Measurements from ENCODE around the gene NSMCE1.

NSMCE1 gene

DNA sequence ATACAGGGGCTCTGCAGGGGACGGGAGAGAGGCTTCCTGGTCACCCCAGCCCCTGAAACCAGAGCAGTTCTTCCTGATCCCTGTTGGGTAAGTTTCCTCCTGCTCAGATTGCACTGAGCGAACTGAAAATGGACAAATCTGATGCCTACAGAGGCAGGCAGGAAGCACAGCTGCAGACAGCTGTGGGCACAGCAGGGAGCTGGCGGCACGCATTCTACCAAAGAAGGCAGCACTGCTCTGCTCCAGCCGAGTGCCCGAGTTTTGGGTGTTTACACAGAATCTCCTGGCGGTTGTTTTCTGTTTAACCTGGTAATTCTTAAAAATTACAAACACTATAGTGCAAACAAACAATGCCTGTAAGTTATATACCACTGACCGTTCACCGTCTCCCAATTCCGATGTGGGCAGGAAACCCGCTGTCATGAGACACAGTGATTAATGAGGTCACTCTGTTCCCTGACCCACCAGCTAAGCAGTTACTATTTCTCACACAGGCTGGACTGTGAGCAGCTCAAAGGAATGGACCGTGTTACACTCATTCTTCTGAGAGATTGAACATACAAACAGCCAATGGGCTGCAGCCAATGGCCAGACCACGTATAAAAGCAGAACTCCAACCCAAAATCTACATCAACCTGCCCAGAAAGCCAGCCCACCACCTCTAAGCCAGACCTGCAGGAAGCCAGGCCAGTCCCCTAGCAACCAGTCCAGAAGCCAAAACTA, 25.5 kb downstream of the NSMCE1 start:
- no peak for DNase-seq (ENCODE audit: low read depth)

DNA sequence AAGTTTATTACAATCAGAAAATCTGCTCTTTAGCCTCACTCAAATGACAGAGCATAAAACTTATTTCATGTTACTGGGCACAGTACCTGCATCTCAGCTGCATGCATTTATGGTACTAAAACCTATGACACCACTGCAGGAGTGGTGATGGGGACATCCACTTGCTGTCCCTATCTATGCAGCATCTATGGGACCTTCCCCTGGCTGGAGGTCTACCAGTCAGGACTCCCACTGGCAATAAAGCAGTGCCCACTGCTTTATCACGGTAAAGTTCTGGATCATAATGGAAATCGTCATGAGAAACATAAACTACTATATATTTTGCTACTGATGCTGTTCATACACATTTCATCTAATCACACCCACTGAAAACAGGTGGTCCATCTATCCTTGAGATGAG, 26.2 kb downstream of the NSMCE1 start:
- DNase-seq (ENCODE audit: low read depth), result no peak

DNA sequence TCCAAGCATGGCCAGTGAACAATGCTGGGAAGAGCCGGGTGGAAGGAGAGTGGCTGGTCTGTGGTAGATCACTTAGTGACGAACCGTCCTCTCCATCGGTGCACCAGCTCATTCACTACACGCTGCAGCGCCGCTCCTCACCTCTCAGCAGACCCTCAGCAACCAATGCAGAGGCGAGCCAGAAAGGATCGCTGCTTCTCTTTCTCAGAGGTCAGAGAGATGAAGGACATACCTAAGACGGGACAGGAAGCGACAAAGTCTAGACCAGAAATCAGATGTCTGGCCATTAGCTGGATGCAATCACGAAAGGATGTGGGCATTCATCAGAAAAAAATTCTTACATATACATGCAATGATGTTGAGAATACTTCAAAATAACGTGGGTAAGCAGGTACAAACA, 26.9 kb downstream of the NSMCE1 start:
- no peak for DNase-seq (ENCODE audit: low read depth)

DNA sequence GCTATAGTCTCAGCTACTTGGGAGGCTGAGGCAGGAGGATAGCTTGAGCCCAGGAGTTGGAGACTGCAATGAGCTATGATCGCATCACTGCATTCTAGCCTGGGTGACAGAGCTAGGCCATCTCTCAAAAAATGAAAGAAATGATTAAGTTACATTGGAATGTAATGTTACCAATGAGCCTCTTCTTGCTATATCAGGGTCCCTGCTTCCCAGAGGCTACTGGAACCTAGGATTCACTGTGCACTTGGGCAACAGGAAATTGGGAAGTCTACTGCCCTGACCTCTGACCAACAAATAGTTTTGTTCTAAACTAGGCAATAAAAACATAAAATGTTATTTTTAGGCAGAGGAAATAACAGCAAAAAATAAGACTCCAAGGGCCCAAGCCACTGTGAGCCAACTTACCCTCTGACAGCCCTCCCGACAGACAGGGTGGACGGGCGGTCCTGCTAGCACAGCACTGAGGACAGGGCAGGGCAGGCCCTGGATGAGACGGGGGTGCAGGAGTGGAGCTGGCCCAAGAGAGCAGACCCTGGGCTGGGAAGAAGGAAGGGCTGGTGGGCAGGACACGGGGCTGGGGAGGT, 27.5 kb downstream of the NSMCE1 start:
- DNase-seq (ENCODE audit: low read depth), result no peak

DNA sequence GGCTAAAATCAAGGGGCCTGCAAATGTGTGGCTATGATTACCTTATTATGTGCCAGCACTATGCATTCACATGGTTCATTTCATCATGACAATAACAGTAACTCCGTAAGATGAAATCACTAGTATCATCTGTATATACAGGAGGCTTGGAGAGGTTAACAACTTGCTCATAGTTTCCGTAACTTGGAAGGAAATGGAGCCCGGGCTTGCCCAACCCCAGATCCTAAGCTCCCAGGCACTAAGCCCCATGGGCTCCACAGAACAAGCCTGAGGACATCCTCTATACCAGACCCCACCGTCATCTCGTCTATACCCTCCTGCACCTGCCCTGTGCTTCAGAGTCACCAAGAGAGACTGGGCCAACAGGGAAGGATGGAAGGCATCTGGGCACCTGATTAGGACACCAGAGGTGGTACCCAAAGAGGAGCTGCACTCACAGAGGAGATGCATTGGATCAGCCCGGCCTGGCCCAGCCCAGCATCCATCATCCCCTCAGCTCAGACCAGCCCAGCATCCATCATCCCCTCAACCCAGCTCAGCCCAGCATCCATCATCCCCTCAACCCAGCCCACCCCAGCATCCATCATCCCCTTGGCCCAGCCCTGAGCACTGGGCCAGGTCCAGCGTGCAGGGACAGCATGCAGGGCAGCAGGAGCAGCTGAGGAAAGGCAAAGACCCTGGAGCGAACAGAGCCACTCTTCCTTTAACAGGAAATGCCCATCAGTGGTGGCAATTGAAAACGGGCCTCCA, 28.5 kb downstream of the NSMCE1 start:
- no peak for DNase-seq (ENCODE audit: low read depth)

DNA sequence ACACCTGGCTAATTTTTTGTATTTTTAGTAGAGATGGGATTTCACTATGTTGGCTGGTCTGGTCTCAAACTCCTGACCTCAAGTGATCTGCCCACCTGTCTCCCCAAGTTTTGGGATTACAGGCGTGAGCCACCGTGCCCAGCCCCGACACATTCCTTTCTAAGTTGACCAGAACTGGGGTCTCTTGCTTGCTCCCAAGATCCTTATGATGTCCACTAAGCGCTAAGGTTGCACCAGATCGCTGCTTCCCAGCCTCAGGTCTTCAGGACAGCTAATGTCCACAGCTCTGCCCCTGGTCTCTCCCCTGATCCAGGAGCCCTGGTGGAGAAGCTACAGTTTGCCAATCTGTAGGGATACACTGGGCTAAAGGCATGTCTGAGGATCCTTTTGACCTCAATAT, 29.5 kb downstream of the NSMCE1 start:
- DNase-seq (ENCODE audit: low read depth), result no peak

DNA sequence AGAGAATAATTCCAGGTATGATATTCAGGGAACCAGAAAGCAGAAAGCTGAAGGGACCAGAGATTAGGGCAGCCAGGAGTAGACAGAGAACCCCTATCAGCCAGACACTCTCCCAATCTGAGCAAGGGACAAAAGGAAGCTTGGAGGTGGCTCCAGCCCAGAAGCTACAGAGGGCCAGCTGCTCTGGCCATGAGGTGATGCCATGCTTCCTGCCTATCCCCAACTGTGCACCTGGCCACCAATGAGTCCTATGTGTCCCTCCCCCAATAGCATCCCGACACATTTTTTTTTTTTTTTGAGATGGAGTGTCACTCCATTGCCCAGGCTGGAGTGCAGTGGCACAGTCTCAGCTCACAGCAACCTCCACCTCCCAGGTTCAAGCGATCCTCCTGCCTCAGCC, 30.0 kb downstream of the NSMCE1 start:
- no peak for DNase-seq (ENCODE audit: low read depth)

DNA sequence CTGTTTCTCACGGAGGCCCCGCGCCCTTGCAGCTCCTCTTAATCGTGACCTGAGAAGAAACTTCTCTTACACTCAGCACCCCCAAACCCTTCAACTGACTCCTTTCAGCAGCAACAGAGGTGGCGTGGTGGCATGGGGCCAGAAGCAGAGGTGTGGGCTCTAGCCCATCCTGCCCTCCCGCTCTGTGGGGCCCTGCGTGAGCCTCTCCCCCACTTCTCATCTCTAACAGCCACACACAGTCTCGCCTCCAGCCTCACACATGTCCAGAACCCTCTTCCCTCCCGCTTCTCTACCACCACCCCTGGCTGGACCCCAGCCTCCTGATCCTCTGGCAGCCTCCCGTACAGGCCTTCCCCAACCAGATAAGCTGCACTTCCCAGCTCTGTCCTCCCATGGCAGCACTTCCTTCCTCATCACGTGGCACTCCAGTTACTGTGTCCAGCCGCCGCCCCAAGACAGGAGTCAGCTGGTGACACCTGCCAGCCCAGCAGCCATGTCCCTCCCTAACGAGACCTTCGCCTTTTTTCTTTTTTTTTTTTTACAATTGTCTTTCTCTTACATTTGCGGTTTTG, 30.5 kb downstream of the NSMCE1 start:
- DNase-seq (ENCODE audit: low read depth), result peak; percentile 51

DNA sequence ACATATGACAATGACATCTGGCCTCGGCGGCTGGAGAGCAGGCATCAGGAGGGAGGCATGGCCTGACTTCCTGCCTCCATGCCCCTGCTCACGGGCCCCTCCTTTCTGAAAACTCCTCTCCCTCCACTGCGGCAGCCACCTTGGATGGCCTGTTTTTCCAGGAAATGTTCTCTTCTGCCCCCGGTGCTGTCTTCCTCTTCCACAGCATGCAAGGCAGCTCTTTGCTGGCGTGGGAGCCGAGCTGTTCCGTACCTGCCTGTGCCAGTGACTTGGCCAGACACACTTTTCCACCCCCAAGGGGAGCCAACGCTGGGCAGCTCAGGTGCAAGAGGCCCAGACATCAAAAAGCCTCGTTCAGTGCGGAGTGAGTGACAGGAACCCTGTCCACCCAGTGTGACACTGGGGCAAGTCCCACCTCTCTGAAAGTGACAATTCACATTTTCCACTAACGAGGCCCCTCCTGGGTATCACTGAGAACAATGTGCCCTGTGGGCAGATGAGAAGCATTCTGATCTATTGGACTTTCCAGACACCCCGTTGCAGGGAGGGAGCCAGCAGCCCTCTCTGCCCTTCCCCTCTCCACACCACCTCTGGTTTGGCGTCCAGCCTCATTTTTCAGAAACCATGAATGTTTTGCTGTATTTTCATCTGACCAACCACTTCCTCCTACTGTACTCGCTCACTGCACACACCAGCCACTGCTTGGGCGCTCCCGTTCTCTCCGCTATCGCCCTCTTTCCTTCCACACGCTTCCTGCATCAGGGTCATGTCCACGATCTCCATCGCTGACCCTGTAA, 31.2 kb downstream of the NSMCE1 start:
- DNase-seq (ENCODE audit: low read depth), result peak; percentile 74

DNA sequence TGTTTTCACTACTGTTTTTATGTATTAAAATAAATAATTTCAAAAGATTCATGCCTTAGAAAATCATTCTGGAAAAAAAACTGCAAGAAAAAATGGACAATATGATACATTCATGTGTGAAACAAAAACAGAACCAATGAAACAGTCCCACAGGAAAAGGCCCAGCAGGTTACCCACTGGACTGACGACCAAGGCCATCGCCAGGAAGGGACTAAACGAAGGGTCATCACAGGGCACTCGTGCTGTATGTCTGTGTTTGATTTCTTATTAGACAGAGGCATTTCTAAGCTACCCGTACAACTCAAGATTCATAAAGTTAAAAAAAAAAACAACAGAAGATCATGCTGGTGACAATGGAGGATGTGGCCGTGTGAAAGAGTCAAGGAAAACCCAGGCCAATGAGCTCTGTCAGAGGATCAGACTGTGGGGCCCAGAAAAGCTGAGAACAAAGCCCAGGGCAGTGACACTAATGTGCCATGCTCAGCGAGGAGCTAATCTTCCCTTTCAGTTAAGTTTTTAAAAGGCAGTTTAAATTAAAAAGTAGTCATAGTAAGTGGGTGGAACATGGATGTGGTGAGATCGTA, 31.8 kb downstream of the NSMCE1 start:
- no peak for DNase-seq (ENCODE audit: low read depth)

DNA sequence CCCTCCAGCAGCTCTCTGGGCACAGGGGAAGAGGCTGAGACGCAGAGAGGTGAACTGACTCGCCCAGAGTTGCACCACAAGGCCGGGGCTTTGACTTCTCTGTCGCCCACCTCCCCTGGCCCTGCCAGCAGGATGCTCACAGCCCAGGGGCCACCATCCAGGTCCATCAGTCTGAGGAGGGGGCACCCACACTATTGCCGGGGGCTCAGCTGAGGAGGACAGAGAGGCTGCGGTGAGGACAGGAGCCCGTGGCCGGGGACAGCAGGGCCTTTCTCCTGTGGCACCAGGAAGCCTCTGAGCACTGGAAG, 32.7 kb downstream of the NSMCE1 start:
- peak; percentile 29 for DNase-seq (ENCODE audit: low read depth)

DNA sequence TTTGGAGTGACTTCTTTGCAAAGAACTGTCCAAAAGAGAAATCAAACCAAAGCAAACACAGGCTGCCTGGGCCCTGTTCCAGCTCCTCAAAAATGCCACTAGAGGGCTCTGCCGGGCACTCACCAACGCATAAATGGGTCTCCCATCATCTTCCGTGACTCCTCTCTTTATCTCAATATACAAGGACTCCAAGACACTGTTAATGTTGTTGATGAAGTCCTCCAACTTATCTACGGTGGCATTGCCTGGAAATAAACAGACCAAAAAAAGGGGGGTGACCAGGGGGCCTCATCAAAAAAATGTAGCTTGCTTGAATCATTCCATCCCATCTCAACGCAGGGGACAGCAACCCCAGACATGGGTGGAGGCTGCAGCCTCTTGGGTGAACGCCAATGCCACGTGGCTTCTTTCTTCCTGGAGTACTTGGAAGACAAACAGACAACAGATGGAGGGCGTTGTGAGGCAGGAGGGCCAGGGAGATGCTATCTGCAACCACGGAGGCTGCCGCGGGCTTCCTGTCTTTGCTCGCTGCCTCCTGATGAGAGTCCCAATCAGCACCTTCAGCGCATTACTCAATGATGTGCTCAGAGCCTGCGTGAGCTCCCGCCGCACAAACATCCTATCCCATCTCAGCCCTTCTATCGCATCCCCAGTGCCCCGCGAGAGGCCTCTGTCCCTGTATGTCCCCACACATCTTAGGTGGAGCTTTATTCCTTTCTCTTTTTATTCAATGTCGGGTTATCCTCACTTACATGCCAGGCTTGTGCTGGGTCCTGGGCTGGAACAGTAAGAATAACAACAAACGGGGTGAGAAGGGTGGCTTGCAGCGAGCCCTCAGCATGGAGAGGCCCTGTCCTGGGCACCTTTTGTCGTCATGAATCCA, 33.3 kb downstream of the NSMCE1 start:
- DNase-seq (ENCODE audit: low read depth), result peak; percentile 78

DNA sequence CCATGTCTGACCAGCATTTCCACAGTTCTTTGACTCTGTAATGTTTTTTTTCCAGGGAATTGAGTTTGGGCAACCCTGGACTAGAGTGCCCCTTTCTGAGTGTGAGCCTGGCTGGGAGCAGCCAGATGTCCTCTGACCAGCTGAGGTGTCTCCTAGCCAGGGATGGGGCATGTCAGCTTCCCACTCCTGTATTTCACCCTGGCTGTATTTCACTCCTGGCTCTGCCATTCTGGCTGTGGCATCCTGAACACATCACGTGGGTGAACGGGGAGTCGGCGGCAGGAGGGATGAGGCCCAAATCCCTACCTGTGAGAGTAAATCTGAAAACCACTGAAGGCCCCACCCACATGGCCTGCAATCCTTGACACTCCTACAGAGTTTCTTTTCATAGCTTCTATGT, 34.0 kb downstream of the NSMCE1 start:
- no peak for DNase-seq (ENCODE audit: low read depth)

DNA sequence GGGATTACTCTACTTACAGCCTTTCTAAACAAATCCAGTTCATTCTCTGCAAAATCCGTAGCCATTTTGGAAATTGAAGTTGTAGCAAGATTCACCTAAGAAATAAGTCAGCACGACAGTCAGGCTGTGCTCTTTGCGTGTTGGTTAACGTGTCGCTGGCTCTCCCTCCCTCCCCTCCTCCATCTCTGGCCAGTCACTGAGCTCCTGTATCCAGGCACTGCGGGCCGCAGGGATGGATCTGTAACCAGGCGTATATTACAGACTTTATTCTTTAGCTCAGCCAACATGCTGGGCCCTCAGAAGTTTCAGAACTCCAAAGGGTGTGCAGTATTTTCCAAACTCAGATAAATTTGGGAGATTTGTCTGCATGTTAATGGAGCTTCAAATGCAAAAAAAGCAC, 34.4 kb downstream of the NSMCE1 start:
- DNase-seq (ENCODE audit: low read depth), result no peak

DNA sequence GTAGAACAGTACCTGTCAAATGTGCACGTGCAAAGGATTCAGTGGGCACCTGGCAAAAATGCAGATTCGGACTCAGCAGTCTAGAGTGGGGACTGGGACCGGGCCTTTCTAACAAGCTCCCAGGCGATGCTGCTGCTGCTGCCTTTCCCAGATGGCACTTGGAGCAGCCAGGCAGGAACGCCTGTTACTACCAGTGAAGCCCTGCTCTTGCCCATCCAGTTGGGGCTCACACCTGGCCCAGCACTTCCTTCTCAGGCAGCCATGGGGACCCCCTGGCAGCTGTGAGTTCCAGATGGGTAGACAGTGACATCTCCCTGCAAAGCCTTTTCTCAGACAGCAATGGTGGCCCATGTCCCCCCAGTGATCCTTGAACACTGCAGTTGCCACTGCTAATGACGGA, 34.8 kb downstream of the NSMCE1 start:
- DNase-seq (ENCODE audit: low read depth), result no peak

DNA sequence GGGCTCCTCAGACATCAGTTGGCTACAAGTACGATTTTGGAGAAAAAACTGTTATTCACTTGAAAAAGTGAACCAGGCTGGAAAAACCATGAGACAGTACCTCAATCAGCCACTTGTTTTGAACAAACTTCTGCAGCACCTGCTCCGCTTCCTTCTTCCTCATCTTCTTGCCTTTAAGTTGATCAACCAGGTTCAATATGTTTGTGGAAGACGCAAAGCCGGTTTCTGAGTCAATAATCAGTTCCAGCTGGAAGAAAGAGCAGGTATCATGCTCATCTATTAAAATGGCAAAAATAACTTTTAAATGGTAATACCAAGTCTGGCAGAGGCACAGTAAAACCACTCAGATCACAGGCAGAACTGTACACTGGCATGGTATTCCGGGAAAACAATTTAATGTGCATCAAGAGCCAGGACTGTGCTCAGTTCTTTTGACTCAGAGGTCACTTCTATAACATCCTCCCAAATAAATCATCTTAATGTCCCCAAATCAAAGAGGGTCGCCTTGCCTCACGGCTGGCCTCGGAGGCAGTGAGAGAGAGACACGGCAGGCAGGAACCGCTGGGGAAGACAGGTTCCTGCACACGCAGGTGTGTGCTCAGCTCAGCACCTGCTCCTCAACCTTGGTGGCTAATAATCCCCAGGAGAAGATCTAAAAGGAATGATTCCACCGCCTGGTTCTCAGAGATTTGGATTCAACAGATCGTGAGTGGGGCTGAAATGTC, 35.5 kb downstream of the NSMCE1 start:
- DNase-seq (ENCODE audit: low read depth), result no peak

DNA sequence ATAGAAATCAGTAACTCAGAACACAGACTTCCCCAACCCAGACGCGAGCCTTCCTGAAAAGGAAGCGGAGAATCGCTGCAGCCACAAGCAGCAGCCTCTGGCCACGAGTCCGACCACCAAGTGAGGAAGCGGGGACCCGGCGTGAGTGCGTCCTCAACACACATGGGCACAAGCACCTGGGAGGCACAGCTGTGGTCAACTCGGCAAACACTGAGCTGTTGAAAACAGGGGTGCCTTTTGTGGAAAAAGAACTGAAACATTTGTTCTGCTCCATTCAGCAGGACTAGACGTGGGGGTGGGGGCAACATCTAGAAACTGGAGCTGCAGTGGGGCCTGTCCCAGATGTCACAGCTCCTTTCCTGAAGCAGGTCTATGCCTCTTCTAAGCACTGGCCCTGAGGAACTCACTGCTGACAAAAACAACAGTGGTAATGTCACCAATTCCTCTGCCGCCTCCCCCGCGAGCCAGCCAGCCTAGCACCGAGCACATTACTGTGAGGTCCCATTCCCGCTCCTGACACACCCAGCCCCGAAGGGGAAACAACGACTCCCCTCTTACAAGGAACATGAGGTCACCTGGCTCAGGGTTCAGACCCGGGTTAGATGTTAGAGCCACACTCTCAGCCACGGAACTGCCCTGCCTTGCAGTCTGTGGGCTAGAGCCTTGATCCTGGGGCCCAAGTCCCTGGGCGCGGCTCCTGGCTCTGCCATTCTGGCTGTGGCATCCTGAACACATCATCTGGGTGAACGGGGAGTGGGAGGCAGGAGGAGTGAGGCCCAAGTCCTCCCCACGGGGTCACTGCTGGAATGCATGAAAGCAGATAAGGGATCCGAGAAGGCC, 36.3 kb downstream of the NSMCE1 start:
- DNase-seq (ENCODE audit: low read depth), result peak; percentile 46

DNA sequence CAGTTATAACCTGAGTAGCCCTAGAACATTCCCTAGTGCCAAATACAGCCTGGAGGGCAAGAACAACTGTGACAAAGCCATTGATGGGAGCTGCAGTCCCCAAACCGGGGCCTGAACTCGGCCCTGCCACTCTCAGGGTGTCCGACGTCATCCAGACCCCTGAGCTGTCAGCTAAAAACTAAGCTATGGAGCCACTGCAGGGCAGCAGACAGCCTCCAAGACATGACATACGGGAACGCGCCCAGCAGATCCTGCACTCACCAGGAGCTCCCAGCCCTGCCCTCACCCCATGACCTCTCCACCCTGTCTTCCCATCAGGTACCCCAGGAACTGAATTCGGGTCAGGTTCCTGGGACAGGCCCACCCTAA, 36.9 kb downstream of the NSMCE1 start:
- no peak for DNase-seq (ENCODE audit: low read depth)

DNA sequence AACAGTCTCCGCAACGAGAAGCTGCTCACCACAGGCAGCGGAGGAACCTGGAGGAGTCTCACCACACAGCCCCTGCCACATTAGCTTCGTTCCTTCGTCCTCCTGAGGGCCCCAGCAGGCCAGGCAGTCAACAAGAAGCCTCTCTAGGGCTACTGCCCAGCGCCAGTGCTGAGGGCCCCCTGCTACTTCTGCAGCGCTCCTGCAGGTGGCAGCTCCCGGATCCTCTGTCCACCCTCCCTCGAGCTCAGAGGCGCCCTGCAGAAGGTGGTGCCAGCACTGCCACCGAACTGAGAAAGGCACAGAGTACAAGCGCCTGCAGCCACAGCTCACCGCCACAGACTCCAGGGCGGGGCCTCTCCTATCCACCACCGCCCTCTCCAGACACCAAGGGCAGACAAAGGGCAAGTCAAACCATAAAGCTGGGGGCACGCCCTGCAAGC, 38.0 kb downstream of the NSMCE1 start:
- peak; percentile 67 for DNase-seq (ENCODE audit: low read depth)

All from activated T-cell treated with anti-CD3 and anti-CD28 coated beads for 48 hours (primary cell).